ENCODE results near the gene SKAP1.

SKAP1 gene

GRCh38 chr17:48223945-48224344, 206.1 kb downstream of the SKAP1 start:
- DNase-seq (ENCODE audit: low read depth): no peak
- no peak for TF ChIP-seq CTCF (IDR thresholded peaks at IDR 0.05; ENCODE audit: control insufficient read depth, insufficient read depth, low read depth, low read length, missing control alignments)
- no peak overlapping the region for H3K4me3 ChIP-seq (ENCODE audit: control insufficient read depth, low read depth, low read length)

- H3K4me3 ChIP-seq (ENCODE audit: control insufficient read depth, low read depth, low read length): no peak overlapping the region
- no peak for TF ChIP-seq CTCF (IDR thresholded peaks at IDR 0.05; ENCODE audit: control insufficient read depth, insufficient read depth, low read depth, low read length, missing control alignments)
- DNase-seq (ENCODE audit: low read depth): no peak
Observed at GRCh38 chr17:48219617-48220016, 210.4 kb downstream of the SKAP1 start.

- H3K4me3 ChIP-seq (ENCODE audit: control insufficient read depth, low read depth, low read length): no peak overlapping the region
- no peak for DNase-seq (ENCODE audit: low read depth)
- peak; percentile 49 for TF ChIP-seq CTCF (IDR thresholded peaks at IDR 0.05; ENCODE audit: control insufficient read depth, insufficient read depth, low read depth, low read length, missing control alignments)
Observed at GRCh38 chr17:48215583-48216139, 214.4 kb downstream of the SKAP1 start.

GRCh38 chr17:48213797-48214196, 216.2 kb downstream of the SKAP1 start:
- no peak for TF ChIP-seq CTCF (IDR thresholded peaks at IDR 0.05; ENCODE audit: control insufficient read depth, insufficient read depth, low read depth, low read length, missing control alignments)
- H3K4me3 ChIP-seq (ENCODE audit: control insufficient read depth, low read depth, low read length): no peak overlapping the region
- DNase-seq (ENCODE audit: low read depth): no peak

GRCh38 chr17:48211787-48212186, 218.2 kb downstream of the SKAP1 start:
- H3K4me3 ChIP-seq (ENCODE audit: control insufficient read depth, low read depth, low read length): no peak overlapping the region
- no peak for TF ChIP-seq CTCF (IDR thresholded peaks at IDR 0.05; ENCODE audit: control insufficient read depth, insufficient read depth, low read depth, low read length, missing control alignments)
- DNase-seq (ENCODE audit: low read depth): no peak

- no peak for TF ChIP-seq CTCF (IDR thresholded peaks at IDR 0.05; ENCODE audit: control insufficient read depth, insufficient read depth, low read depth, low read length, missing control alignments)
Observed at GRCh38 chr17:48211011-48211410, 219.0 kb downstream of the SKAP1 start.

GRCh38 chr17:48209973-48210372, 220.0 kb downstream of the SKAP1 start:
- no peak overlapping the region for H3K4me3 ChIP-seq (ENCODE audit: control insufficient read depth, low read depth, low read length)
- TF ChIP-seq CTCF (IDR thresholded peaks at IDR 0.05; ENCODE audit: control insufficient read depth, insufficient read depth, low read depth, low read length, missing control alignments): no peak
- DNase-seq (ENCODE audit: low read depth): no peak

More at GRCh38 chr17:48211011-48211410, 219.0 kb downstream of the SKAP1 start:
- no peak for DNase-seq (ENCODE audit: low read depth)
- H3K4me3 ChIP-seq (ENCODE audit: control insufficient read depth, low read depth, low read length): no peak overlapping the region

Data from AG09309 (cell line).